Activated CD8-positive, alpha-beta T cell treated with anti-CD3 and anti-CD28 coated beads for 36 hours (primary cell): Measurements from ENCODE around the gene CMTM6. TPM values are rescaled to one million over a fixed set of nuclear protein-coding genes. Genes with fewer than 3 reads are reported as not detected.
"Not testable (repeated sequence)": the region's sequence is repeated elsewhere in the genome, so short reads cannot be mapped to it uniquely, and the experiment has no call there.

Experiments used
- ATAC-seq: fragments of 200-7000 bp; cut with Tn5 transposase; one replicate; pipeline ENCODE4 v1.10.0; 2021; ENCODE audit warnings: mild to moderate bottlenecking, moderate library complexity
- CTCF ChIA-PET: fragments of 350-600 bp; sonication (Branson Sonifier 250); formaldehyde crosslinking; loops from one replicate; lab custom pipeline; 2021; ENCODE audit warnings: antibody characterized with exemption; lab: Charles Lee
- POLR2A ChIA-PET: fragments of 350-600 bp; sonication (Branson Sonifier 250); formaldehyde crosslinking; loops from one replicate; lab custom pipeline; 2021; ENCODE audit warnings: antibody characterized with exemption; lab: Charles Lee
- DNase-seq: peaks from one replicate; pipeline ENCODE4 v3.0.0-alpha.2; 2020
- H3K27ac Mint-ChIP-seq: one replicate; pipeline ENCODE4 v1.8.0; 2021; ENCODE audit warnings: mild to moderate bottlenecking, mixed read lengths
- H3K27me3 Mint-ChIP-seq: one replicate; pipeline ENCODE4 v1.8.0; 2021; ENCODE audit warnings: mixed read lengths
- H3K36me3 Mint-ChIP-seq: one replicate; pipeline ENCODE4 v1.8.0; 2021; ENCODE audit warnings: low read depth, mixed read lengths
- H3K4me1 Mint-ChIP-seq: one replicate; pipeline ENCODE4 v1.8.0; 2021; ENCODE audit warnings: low read depth, mixed read lengths
- H3K4me3 Mint-ChIP-seq: one replicate; pipeline ENCODE4 v1.8.0; 2021; ENCODE audit warnings: mild to moderate bottlenecking, moderate library complexity, mixed read lengths
- H3K9me3 Mint-ChIP-seq: one replicate; pipeline ENCODE4 v1.8.0; 2021; ENCODE audit warnings: mixed read lengths
- CTCF ChIP-seq: fragments of 200-600 bp; IDR thresholded peaks from one replicate; pipeline ENCODE4 v1.8.0; 2022; ENCODE audit warnings: antibody characterized with exemption, mild to moderate bottlenecking
- intact Hi-C: fragments of 100-400 bp; cut with micrococcal nuclease; formaldehyde crosslinking; loops from one replicate; pipeline ENCODE4 v1.10.0; 2022
- total RNA-seq, 2 experiments: library from RNA; stranded (reverse); gene quantifications; one replicate each; pipeline ENCODE4 v1.2.3, GENCODE V29; 2021

Gene CMTM6
- total RNA-seq, 2 experiments from 2014 or later, result 49.8 to 50.1 TPM

GRCh38 chr3:32467333-32468070, 35.1 kb downstream of the CMTM6 start:
- no peak overlapping the region for H3K4me3 Mint-ChIP-seq
- H3K4me1 Mint-ChIP-seq, result peaks cover 37% of the 10 kb centered on the region
- ATAC-seq (peak; percentile 84), DNase-seq (peak; percentile 69)
- H3K27ac Mint-ChIP-seq, result no peak overlapping the region
- H3K27me3 Mint-ChIP-seq, result no peaks in the 10 kb centered on the region
- intact Hi-C loops, result loop anchor here (5.0 kb wide), 1 partner anchor 40 kb away; no protein-coding TSS in a partner anchor
- H3K36me3 Mint-ChIP-seq, result peaks cover 8% of the 10 kb centered on the region
- POLR2A ChIA-PET, result interaction anchor here (0.6 to 2.6 kb wide), 8 partner anchors 8 to 218 kb away, joined by 3 to 14 read pairs (median 5); no protein-coding TSS in a partner anchor
- TF ChIP-seq CTCF, result peak; percentile 97
- no peaks in the 10 kb centered on the region for H3K9me3 Mint-ChIP-seq
- CTCF ChIA-PET, result interaction anchor here (0.6 to 5.5 kb wide), 57 partner anchors 8 to 448 kb away, joined by 3 to 149 read pairs (median 5); partner anchors contain the start of genes CMTM7 and CMTM8

DNA sequence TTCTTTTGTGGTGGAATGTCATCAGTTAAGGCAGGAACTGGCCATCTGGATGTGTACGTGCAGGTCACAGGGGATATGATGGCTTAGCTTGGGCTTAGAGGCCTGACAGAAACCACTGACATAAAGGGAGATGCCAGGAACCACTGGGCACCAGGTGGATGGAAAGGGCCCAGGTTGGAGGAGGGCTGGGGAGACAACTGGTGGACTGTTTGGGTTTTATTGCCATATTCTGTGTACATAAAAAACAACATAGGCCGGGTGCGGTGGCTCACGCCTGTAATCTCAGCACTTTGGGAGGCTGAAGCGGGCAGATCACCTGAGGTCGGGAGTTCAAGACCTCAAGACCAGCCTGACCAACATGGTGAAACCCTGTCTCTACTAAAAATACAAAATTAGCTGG, 35.8 kb downstream of the CMTM6 start:
- H3K27me3 Mint-ChIP-seq, H3K9me3 Mint-ChIP-seq, H3K4me3 Mint-ChIP-seq, ATAC-seq, DNase-seq, H3K36me3 Mint-ChIP-seq, H3K27ac Mint-ChIP-seq: not testable (repeated sequence)
- peaks cover 33% of the 10 kb centered on the region for H3K4me1 Mint-ChIP-seq
- POLR2A ChIA-PET, result interaction anchor here (0.6 to 2.6 kb wide), 2 partner anchors 43 to 296 kb away, joined by 3 to 14 read pairs; no protein-coding TSS in a partner anchor
- intact Hi-C loops, result loop anchor here (5.0 kb wide), 1 partner anchor 40 kb away; no protein-coding TSS in a partner anchor
- CTCF ChIA-PET, result interaction anchor here (0.9 to 5.5 kb wide), 21 partner anchors 11 to 447 kb away, joined by 3 to 149 read pairs (median 13); partner anchors contain the start of gene CMTM7

- POLR2A ChIA-PET, DNase-seq, H3K36me3 Mint-ChIP-seq, H3K9me3 Mint-ChIP-seq, H3K27ac Mint-ChIP-seq, H3K27me3 Mint-ChIP-seq, ATAC-seq, H3K4me3 Mint-ChIP-seq: not testable (repeated sequence)
- CTCF ChIA-PET, result interaction anchor here (5.2 kb wide), 1 partner anchor 41 kb away, joined by 35 read pairs; no protein-coding TSS in a partner anchor
- intact Hi-C loops, result loop anchor here (5.0 kb wide), 2 partner anchors 37 to 67 kb away; no protein-coding TSS in a partner anchor
- H3K4me1 Mint-ChIP-seq, result peaks cover 20% of the 10 kb centered on the region
Observed at GRCh38 chr3:32464726-32465125, 37.9 kb downstream of the CMTM6 start.

- H3K27me3 Mint-ChIP-seq, ATAC-seq, POLR2A ChIA-PET, DNase-seq, H3K4me3 Mint-ChIP-seq, H3K27ac Mint-ChIP-seq, H3K9me3 Mint-ChIP-seq, H3K36me3 Mint-ChIP-seq: not testable (repeated sequence)
- CTCF ChIA-PET, result interaction anchor here (1.0 kb wide), 1 partner anchor 88 kb away, joined by 3 read pairs; no protein-coding TSS in a partner anchor
- peaks cover 19% of the 10 kb centered on the region for H3K4me1 Mint-ChIP-seq
- intact Hi-C loops, result loop anchor here (5.0 kb wide), 1 partner anchor 66 kb away; no protein-coding TSS in a partner anchor
Observed at GRCh38 chr3:32463415-32463814, 39.2 kb downstream of the CMTM6 start.

GRCh38 chr3:32462191-32462986, 40.3 kb downstream of the CMTM6 start:
- H3K9me3 Mint-ChIP-seq, ATAC-seq, H3K27me3 Mint-ChIP-seq, H3K36me3 Mint-ChIP-seq, H3K27ac Mint-ChIP-seq, POLR2A ChIA-PET, H3K4me3 Mint-ChIP-seq, DNase-seq: not testable (repeated sequence)
- peaks cover 25% of the 10 kb centered on the region for H3K4me1 Mint-ChIP-seq
- intact Hi-C loops, result loop anchor here (5.0 kb wide), 1 partner anchor 65 kb away; no protein-coding TSS in a partner anchor
- CTCF ChIA-PET, result interaction anchor here (1.0 to 2.5 kb wide), 2 partner anchors 87 to 88 kb away, joined by 3 to 16 read pairs; no protein-coding TSS in a partner anchor

DNA sequence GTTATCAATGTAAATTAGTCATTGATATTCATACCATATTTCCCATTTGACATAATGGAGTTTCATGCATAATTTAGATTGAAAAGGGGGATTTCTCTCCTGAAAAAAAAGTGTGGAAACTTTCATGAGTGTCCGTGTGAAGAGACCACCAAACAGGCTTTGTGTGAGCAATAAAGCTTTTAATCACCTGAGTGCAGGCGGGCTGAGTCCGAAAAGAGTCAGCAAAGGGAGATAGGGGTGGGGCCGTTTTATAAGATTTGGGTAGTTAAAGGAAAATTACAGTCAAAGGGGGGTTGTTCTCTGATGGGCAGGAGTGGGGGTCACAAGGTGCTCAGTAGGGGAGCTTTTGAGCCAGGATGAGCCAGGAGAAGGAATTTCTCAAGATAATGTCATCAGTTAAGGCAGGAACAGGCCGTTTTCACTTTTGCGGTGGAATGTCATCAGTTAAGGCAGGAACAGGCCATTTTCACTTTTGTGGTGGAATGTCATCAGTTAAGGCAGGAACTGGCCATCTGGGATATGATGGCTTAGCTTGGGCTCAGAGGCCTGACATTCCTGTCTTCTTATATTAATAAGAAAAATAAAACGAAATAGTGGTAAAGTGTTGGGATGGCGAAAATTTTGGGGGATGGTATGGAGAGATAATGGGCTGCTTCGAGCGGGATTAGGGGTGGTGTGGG, 41.7 kb downstream of the CMTM6 start:
- peak overlapping the region; percentile 69 for H3K4me3 Mint-ChIP-seq
- not testable (repeated sequence) for H3K27ac Mint-ChIP-seq
- POLR2A ChIA-PET, result interaction anchor here (0.7 to 2.2 kb wide), 11 partner anchors 11 to 89 kb away, joined by 3 to 7 read pairs (median 4); partner anchors contain the start of gene CMTM7

More for the DNA sequence above, 41.7 kb downstream of the CMTM6 start:
- intact Hi-C loops, result loop anchor here (2.0 to 5.0 kb wide), 2 partner anchors 64 to 84 kb away; no protein-coding TSS in a partner anchor
- H3K27me3 Mint-ChIP-seq, H3K9me3 Mint-ChIP-seq, H3K36me3 Mint-ChIP-seq, ATAC-seq: not testable (repeated sequence)
- H3K4me1 Mint-ChIP-seq, result peaks cover 38% of the 10 kb centered on the region
- peak; percentile 33 for DNase-seq
- CTCF ChIA-PET, result interaction anchor here (1.0 to 2.5 kb wide), 7 partner anchors 9 to 89 kb away, joined by 3 to 16 read pairs (median 4); no protein-coding TSS in a partner anchor
